IMR-90 (cell line): ENCODE data around the gene CORO7. TPM values are rescaled to one million over a fixed set of nuclear protein-coding genes. Genes with fewer than 3 reads are reported as not detected.

Source experiments
- ATAC-seq: fragments of 200-7000 bp; cut with Tn5 transposase; 2 replicates; pipeline ENCODE4 v1.9.1; 2020; ENCODE audit warnings: low read depth, mild to moderate bottlenecking, moderate library complexity
- BruUV-seq: library from RNA; stranded (reverse); fragments of 400-500 nt; replicated peaks from 2 replicates; lab custom pipeline; 2021; lab: Mats Ljungman, UMichigan
- CTCF ChIA-PET: fragments of 300-600 bp; formaldehyde crosslinking; extraction: SDS; loops from one replicate; lab custom pipeline; 2021; ENCODE audit warnings: antibody characterized with exemption; lab: Yijun Ruan, JAX
- POLR2A ChIA-PET: fragments of 300-600 bp; sonication (Branson Sonifier 250); formaldehyde crosslinking; loops from one replicate; lab custom pipeline; 2022; ENCODE audit warnings: antibody characterized with exemption; ENCODE audit not compliant: unreplicated experiment; lab: Charles Lee
- DNase-seq: peaks from one replicate; pipeline ENCODE4 v3.0.0; 2013
- H2AFZ ChIP-seq: replicated peaks from 2 replicates; pipeline ENCODE3; 2013; ENCODE audit warnings: low read length, mild to moderate bottlenecking; ENCODE audit not compliant: poor library complexity
- H2AK5ac ChIP-seq: 2 replicates; pipeline ENCODE4 v1.6.1; 2013; ENCODE audit warnings: low read depth, low read length, inconsistent platforms
- H2AK9ac ChIP-seq: replicated peaks from 2 replicates; pipeline ENCODE3; 2013; ENCODE audit warnings: mild to moderate bottlenecking, low read depth, low read length, moderate library complexity; ENCODE audit not compliant: poor library complexity
- H2BK120ac ChIP-seq: 2 replicates; pipeline ENCODE4 v1.6.1; 2013; ENCODE audit warnings: low read depth, low read length, inconsistent platforms
- H2BK15ac ChIP-seq: 3 replicates; pipeline ENCODE4 v1.6.1; 2013; ENCODE audit warnings: low read depth, low read length, inconsistent platforms
- H2BK20ac ChIP-seq: 2 replicates; pipeline ENCODE4 v1.6.1; 2013; ENCODE audit warnings: low read depth, mild to moderate bottlenecking, inconsistent platforms, low read length, moderate library complexity
- H2BK5ac ChIP-seq: 2 replicates; pipeline ENCODE4 v1.6.1; 2013; ENCODE audit warnings: mild to moderate bottlenecking, low read depth, low read length, inconsistent platforms; ENCODE audit not compliant: poor library complexity, severe bottlenecking
- H3K14ac ChIP-seq: replicated peaks from 2 replicates; pipeline ENCODE4 v1.6.1; 2013; ENCODE audit warnings: low read depth, low read length, inconsistent platforms
- H3K18ac ChIP-seq: 2 replicates; pipeline ENCODE4 v1.6.1; 2013; ENCODE audit warnings: low read depth, low read length, control low read depth
- H3K23ac ChIP-seq: 2 replicates; pipeline ENCODE4 v1.6.1; 2013; ENCODE audit warnings: low read depth, low read length, inconsistent platforms
- H3K27ac ChIP-seq: 2 replicates; pipeline ENCODE4 v1.5.1; 2013; ENCODE audit warnings: mild to moderate bottlenecking, control low read depth, low read length; ENCODE audit not compliant: insufficient read depth
- H3K27me3 ChIP-seq: 2 replicates; pipeline ENCODE4 v1.6.1; 2013; ENCODE audit warnings: low read length; ENCODE audit not compliant: control insufficient read depth, insufficient read depth
- H3K36me3 ChIP-seq: 2 replicates; pipeline ENCODE4 v1.6.1; 2013; ENCODE audit warnings: low read length, mixed read lengths; ENCODE audit not compliant: control insufficient read depth, insufficient read depth
- H3K4ac ChIP-seq: 2 replicates; pipeline ENCODE4 v1.6.1; 2013; ENCODE audit warnings: low read depth, low read length, inconsistent platforms
- H3K4me1 ChIP-seq: 2 replicates; pipeline ENCODE4 v1.6.1; 2013; ENCODE audit warnings: low read length, mixed read lengths; ENCODE audit not compliant: control insufficient read depth, insufficient read depth
- H3K4me2 ChIP-seq: 2 replicates; pipeline ENCODE4 v1.6.1; 2013; ENCODE audit warnings: low read depth, mild to moderate bottlenecking, control low read depth, low read length, moderate library complexity
- H3K4me3 ChIP-seq: 2 replicates; pipeline ENCODE4 v1.5.1; 2013; ENCODE audit warnings: low read depth, mild to moderate bottlenecking, control low read depth, low read length, moderate library complexity; ENCODE audit not compliant: insufficient read depth
- H3K56ac ChIP-seq: 2 replicates; pipeline ENCODE4 v1.6.1; 2013; ENCODE audit warnings: low read length, inconsistent platforms; ENCODE audit not compliant: insufficient read depth; ENCODE audit errors: extremely low read depth
- H3K79me1 ChIP-seq, 2 experiments: 2 replicates each; pipeline ENCODE4 v1.6.1; 2013; ENCODE audit warnings: low read length in 2 of 2, inconsistent platforms in 1 of 2, low read depth in 1 of 2
- H3K9ac ChIP-seq: 2 replicates; pipeline ENCODE4 v1.6.1; 2013; ENCODE audit warnings: low read depth, low read length, control low read depth
- H3K9me1 ChIP-seq: 2 replicates; pipeline ENCODE4 v1.6.1; 2013; ENCODE audit warnings: low read length, inconsistent platforms; ENCODE audit not compliant: insufficient read depth
- H3K9me3 ChIP-seq: 2 replicates; pipeline ENCODE4 v1.6.1; 2013; ENCODE audit warnings: low read length; ENCODE audit not compliant: control insufficient read depth, insufficient read depth
- H4K20me1 ChIP-seq: 2 replicates; pipeline ENCODE4 v1.6.1; 2013; ENCODE audit warnings: low read length, inconsistent platforms; ENCODE audit not compliant: insufficient read depth
- H4K5ac ChIP-seq: 2 replicates; pipeline ENCODE4 v1.6.1; 2013; ENCODE audit warnings: mild to moderate bottlenecking, low read depth, low read length, control low read depth
- H4K8ac ChIP-seq, 2 experiments: 2 replicates each; pipeline ENCODE4 v1.6.1; 2013; ENCODE audit warnings: low read depth in 2 of 2, low read length in 2 of 2, control low read depth in 1 of 2, inconsistent platforms in 1 of 2
- H4K91ac ChIP-seq: 2 replicates; pipeline ENCODE4 v1.6.1; 2013; ENCODE audit warnings: low read depth, low read length, inconsistent platforms; ENCODE audit not compliant: insufficient read depth
- BHLHE40 ChIP-seq: fragments of 150-350 bp; IDR thresholded peaks from 2 replicates; pipeline ENCODE4 v1.6.1; 2016; ENCODE audit warnings: mild to moderate bottlenecking, low read depth, low read length
- CHD1 ChIP-seq: IDR thresholded peaks from 2 replicates; pipeline ENCODE4 v1.6.1; 2012; ENCODE audit warnings: low read depth, low read length, improper control_type of control experiment
- CTCF ChIP-seq: conservative IDR thresholded peaks from 2 replicates; pipeline ENCODE4 v1.5.1; 2012; ENCODE audit warnings: mild to moderate bottlenecking, low read depth, low read length, improper control_type of control experiment
- ELK1 ChIP-seq: fragments of 150-350 bp; IDR thresholded peaks from 2 replicates; pipeline ENCODE4 v1.6.1; 2016; ENCODE audit warnings: low read depth, mild to moderate bottlenecking, low read length, moderate library complexity, borderline replicate concordance
- MAFK ChIP-seq: IDR thresholded peaks from 2 replicates; pipeline ENCODE4 v1.6.1; 2012; ENCODE audit warnings: low read depth, low read length, improper control_type of control experiment
- NFE2L2 ChIP-seq: fragments of 150-350 bp; IDR thresholded peaks from 2 replicates; pipeline ENCODE4 v1.6.1; 2016; ENCODE audit warnings: low read depth, mild to moderate bottlenecking, low read length
- POLR2A ChIP-seq: IDR thresholded peaks from 2 replicates; pipeline ENCODE4 v1.6.1; 2012; ENCODE audit warnings: mild to moderate bottlenecking, low read depth, low read length
- RFX5 ChIP-seq: IDR thresholded peaks from 2 replicates; pipeline ENCODE4 v1.8.0; 2012; ENCODE audit warnings: low read depth, mild to moderate bottlenecking, low read length, moderate library complexity
- SMC3 ChIP-seq: fragments of 150-350 bp; IDR thresholded peaks from 2 replicates; pipeline ENCODE4 v1.6.1; 2016; ENCODE audit warnings: low read depth, mild to moderate bottlenecking, antibody characterized with exemption, low read length, moderate library complexity
- USF2 ChIP-seq: fragments of 150-350 bp; IDR thresholded peaks from 2 replicates; pipeline ENCODE4 v1.6.1; 2017; ENCODE audit warnings: mild to moderate bottlenecking, antibody characterized with exemption, low read length, low read depth
- WGBS, 2 experiments: methylation state at CpG; one replicate each; pipeline versions ENCODE4 v1.1.5 to v1.1.7; 2013; ENCODE audit warnings: missing lambda C conversion rate in 2 of 2; ENCODE audit not compliant: insufficient read length in 1 of 2; ENCODE audit errors: extremely low coverage in 2 of 2; 5-methylcytosine and 5-hydroxymethylcytosine counted together
- dilution Hi-C: fragments of 300-500 bp; cut with HindIII; formaldehyde crosslinking; loops from one replicate; pipeline ENCODE4 v1.14.3; 2018; ENCODE audit warnings: low sequenced_read_pairs; ENCODE audit not compliant: unreplicated experiment
- in situ Hi-C: fragments of 300-500 bp; cut with MboI; formaldehyde crosslinking; loops from 3 replicates; pipeline ENCODE4 v1.14.3; 2019; ENCODE audit warnings: low sequenced_read_pairs, inconsistent platforms, mixed read lengths
- intact Hi-C: fragments of 100-400 bp; cut with micrococcal nuclease; formaldehyde crosslinking; loops from 2 replicates; pipeline ENCODE4 v1.10.0; 2022
- polyA plus RNA-seq, 3 experiments: library from polyadenylated mRNA; depleted of rRNA; stranded (reverse); fragments of >200 nt; gene quantifications; 2 replicates each; pipeline ENCODE4 v1.2.3, GENCODE V29; 2012; ENCODE audit warnings: low replicate concordance in 1 of 3
- total RNA-seq: library from RNA; depleted of rRNA; stranded (reverse); fragments of >200 nt; gene quantifications from 2 replicates; pipeline ENCODE4 v1.2.3, GENCODE V29; 2012

Gene CORO7
- total and polyA plus RNA-seq, 2 of the 4 experiments (the other 2 are of a cell fraction) = 6.3 to 26.7 TPM

- TF ChIP-seq CHD1 (no peak), SMC3 (no peak)
These were observed 93.1 kb downstream of the CORO7 start (continued) for GRCh38 chr16:4323071-4323844.

- H3K4me2 ChIP-seq = no peak overlapping the region
- no peak overlapping the region for H2BK20ac ChIP-seq
- no peak for ATAC-seq
- H2BK5ac ChIP-seq = no peak overlapping the region
- H4K20me1 ChIP-seq = peaks cover 88% of the 10 kb centered on the region
- H3K18ac ChIP-seq = no peak overlapping the region
- H3K27ac ChIP-seq = no peak overlapping the region
- H2AK5ac ChIP-seq = peak overlapping the region; percentile 16
- H3K56ac ChIP-seq = no peak overlapping the region
- no peak for DNase-seq
- H3K36me3 ChIP-seq = no peaks in the 10 kb centered on the region; the same call in 1 of the 2 replicates
- in situ Hi-C loops = no loop called here
- no peak overlapping the region for H4K8ac ChIP-seq
- no peak overlapping the region for H2BK15ac ChIP-seq
- dilution Hi-C loops = no loop called here
- no peak overlapping the region for H4K5ac ChIP-seq
- ChIA-PET CTCF (no interaction called here), POLR2A (no interaction called here)
- intact Hi-C loops = loop anchor here (2.0 kb wide), 1 partner anchor 24 kb away; no protein-coding TSS in a partner anchor
- no peaks in the 10 kb centered on the region for H3K27me3 ChIP-seq
- H3K4me1 ChIP-seq = peaks cover 28% of the 10 kb centered on the region
- H3K9ac ChIP-seq = no peak overlapping the region
- no peaks in the 10 kb centered on the region for H3K9me3 ChIP-seq
- H3K14ac ChIP-seq = no peak overlapping the region
- no TSS peak for BruUV-seq
- H3K4ac ChIP-seq = no peak overlapping the region
- 91% methylated on average over 12 of the region's 30 CpGs; no CpG with 5 or more reads in 1 of the 2 experiments for WGBS, 2 experiments
- H2BK120ac ChIP-seq = no peak overlapping the region
- peak overlapping the region; percentile 21 for H2AFZ ChIP-seq
- H2AK9ac ChIP-seq = peak overlapping the region; percentile 77
- H3K79me1 ChIP-seq = peaks cover 22 to 85% of the 10 kb centered on the region in 2 experiments
- H3K9me1 ChIP-seq = peaks cover 15% of the 10 kb centered on the region; the same call in 1 of the 2 replicates
- no peak overlapping the region for H4K91ac ChIP-seq
- no peak overlapping the region for H3K4me3 ChIP-seq
- no peak overlapping the region for H3K23ac ChIP-seq
- no peak for TF ChIP-seq NFE2L2
- TF ChIP-seq BHLHE40 = no peak
- no peak for TF ChIP-seq RFX5
- no peak for TF ChIP-seq USF2
- TF ChIP-seq CHD1 = no peak
- no peak for TF ChIP-seq ELK1
- TF ChIP-seq MAFK = no peak
- TF ChIP-seq POLR2A = no peak
- TF ChIP-seq CTCF = no peak
These were observed 94.0 kb downstream of the CORO7 start for GRCh38 chr16:4322121-4323052.
